Mononuclear cell (primary cell): ENCODE results near the gene ARHGAP22. TPM values are rescaled to one million over a fixed set of nuclear protein-coding genes. Genes with fewer than 3 reads are reported as not detected.

Experiments used
- H3K27me3 ChIP-seq: 2 replicates; pipeline ENCODE4 v1.6.0; 2011; ENCODE audit warnings: low read length, control low read depth; ENCODE audit not compliant: insufficient read depth
- H3K4me1 ChIP-seq: 2 replicates; pipeline ENCODE4 v1.5.1; 2011; ENCODE audit warnings: mild to moderate bottlenecking, low read length, control low read depth; ENCODE audit not compliant: insufficient read depth
- H3K4me3 ChIP-seq: 2 replicates; pipeline ENCODE4 v1.5.1; 2011; ENCODE audit warnings: mild to moderate bottlenecking, low read length, moderate library complexity
- H3K9me3 ChIP-seq: 2 replicates; pipeline ENCODE4 v1.5.1; 2011; ENCODE audit warnings: low read depth, mild to moderate bottlenecking, control low read depth, low read length
- total RNA-seq: library from RNA; depleted of rRNA; stranded (reverse); fragments of >200 nt; gene quantifications from one replicate; pipeline ENCODE4 v1.2.3, GENCODE V29; 2012

The ARHGAP22 gene
- total RNA-seq, 1 donor: 1.2 TPM

- Histone ChIP-seq H3K4me1 (peaks cover 7% of the 10 kb centered on the region), H3K27me3 (no peaks in the 10 kb centered on the region), H3K4me3 (no peak overlapping the region), H3K9me3 (no peaks in the 10 kb centered on the region)
These were observed 204.0 kb downstream of the ARHGAP22 start for GRCh38 chr10:48400850-48401220.

- Histone ChIP-seq H3K27me3 (no peaks in the 10 kb centered on the region), H3K4me3 (no peak overlapping the region), H3K4me1 (peaks cover 6% of the 10 kb centered on the region), H3K9me3 (no peaks in the 10 kb centered on the region)
These were observed 204.6 kb downstream of the ARHGAP22 start for GRCh38 chr10:48400129-48400849.

GRCh38 chr10:48399551-48399950 lies 205.3 kb downstream of the ARHGAP22 start:
- no peaks in the 10 kb centered on the region for H3K9me3 ChIP-seq
- H3K4me3 ChIP-seq: no peak overlapping the region
- peaks cover 3% of the 10 kb centered on the region for H3K4me1 ChIP-seq
- H3K27me3 ChIP-seq: no peaks in the 10 kb centered on the region

GRCh38 chr10:48399056-48399541 lies 205.8 kb downstream of the ARHGAP22 start:
- Histone ChIP-seq H3K9me3 (no peaks in the 10 kb centered on the region), H3K27me3 (no peaks in the 10 kb centered on the region), H3K4me1 (no peaks in the 10 kb centered on the region), H3K4me3 (no peak overlapping the region)

- no peaks in the 10 kb centered on the region for H3K4me1 ChIP-seq
- no peaks in the 10 kb centered on the region for H3K9me3 ChIP-seq
- no peaks in the 10 kb centered on the region for H3K27me3 ChIP-seq
- H3K4me3 ChIP-seq: no peak overlapping the region
These were observed 206.6 kb downstream of the ARHGAP22 start for GRCh38 chr10:48398261-48398660.

Other genes starting within 250 kb of the ARHGAP22 start
- gene WDFY4, start 79.8 kb upstream of the ARHGAP22 start, total RNA-seq: 28.9 TPM